ENCODE measurements around the gene DMRTB1.

GRCh38 chr1:53480678-53481077, 21.5 kb downstream of the DMRTB1 start:
- no peak for TF ChIP-seq CTCF (conservative IDR thresholded peaks at IDR 0.05; ENCODE audit: low read depth, low read length)
- TF ChIP-seq EZH2 (IDR thresholded peaks at IDR 0.05; ENCODE audit: low read length, unreplicated experiment) = no peak

Data from PC-3 (cell line).